Sigmoid colon (tissue), 4 donors: ENCODE measurements around the gene CLEC4G.
"Not testable (repeated sequence)": the region's sequence is repeated elsewhere in the genome, so short reads cannot be mapped to it uniquely, and the experiment has no call there.

ENCODE experiments used
- CTCF ChIP-seq, 4 experiments: fragments of 450-650 bp in 3 of 4; fragments of 200-600 bp in 1 of 4; IDR thresholded peaks; one replicate each; pipeline ENCODE4 v1.5.1; 2016 to 2019; ENCODE audit warnings: antibody characterized with exemption in 4 of 4, mild to moderate bottlenecking in 3 of 4, moderate library complexity in 2 of 4
- EP300 ChIP-seq, 4 donors: sonication (generic); formaldehyde crosslinking; IDR thresholded peaks; one replicate each; pipeline ENCODE4 v1.6.1; 2017; ENCODE audit warnings: antibody characterized with exemption in 4 of 4
- POLR2A ChIP-seq, 2 donors: fragments of 450-650 bp; IDR thresholded peaks; one replicate each; pipeline ENCODE4 v1.6.1; 2016; ENCODE audit warnings: antibody characterized with exemption in 2 of 2, mild to moderate bottlenecking in 2 of 2, moderate library complexity in 2 of 2
- POLR2AphosphoS5 ChIP-seq, 4 donors: sonication (generic); formaldehyde crosslinking; IDR thresholded peaks; one replicate each; pipeline ENCODE4 v1.6.1; 2017; ENCODE audit warnings: antibody characterized with exemption in 4 of 4

GRCh38 chr19:7765043-7765442 is 33.1 kb upstream of the CLEC4G start:
- TF ChIP-seq CTCF, POLR2A, EP300, POLR2AphosphoS5 (IDR thresholded peaks at IDR 0.05): not testable (repeated sequence)
